HG03159 (cell line): Measurements from ENCODE around the gene PLPPR5.
A peak's percentile ranks its signal among the peaks of the same experiment; 100 is the strongest.
"Not testable (repeated sequence)": the region's sequence is repeated elsewhere in the genome, so short reads cannot be mapped to it uniquely, and the experiment has no call there.

Experiments
- ATAC-seq: cut with Tn5 transposase; IDR thresholded peaks from one replicate; pipeline ENCODE4 v1.9.1; 2021; ENCODE audit warnings: mild to moderate bottlenecking, moderate library complexity; ENCODE audit not compliant: unreplicated experiment

PLPPR5 gene, protein sequence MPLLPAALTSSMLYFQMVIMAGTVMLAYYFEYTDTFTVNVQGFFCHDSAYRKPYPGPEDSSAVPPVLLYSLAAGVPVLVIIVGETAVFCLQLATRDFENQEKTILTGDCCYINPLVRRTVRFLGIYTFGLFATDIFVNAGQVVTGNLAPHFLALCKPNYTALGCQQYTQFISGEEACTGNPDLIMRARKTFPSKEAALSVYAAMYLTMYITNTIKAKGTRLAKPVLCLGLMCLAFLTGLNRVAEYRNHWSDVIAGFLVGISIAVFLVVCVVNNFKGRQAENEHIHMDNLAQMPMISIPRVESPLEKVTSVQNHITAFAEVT

DNA sequence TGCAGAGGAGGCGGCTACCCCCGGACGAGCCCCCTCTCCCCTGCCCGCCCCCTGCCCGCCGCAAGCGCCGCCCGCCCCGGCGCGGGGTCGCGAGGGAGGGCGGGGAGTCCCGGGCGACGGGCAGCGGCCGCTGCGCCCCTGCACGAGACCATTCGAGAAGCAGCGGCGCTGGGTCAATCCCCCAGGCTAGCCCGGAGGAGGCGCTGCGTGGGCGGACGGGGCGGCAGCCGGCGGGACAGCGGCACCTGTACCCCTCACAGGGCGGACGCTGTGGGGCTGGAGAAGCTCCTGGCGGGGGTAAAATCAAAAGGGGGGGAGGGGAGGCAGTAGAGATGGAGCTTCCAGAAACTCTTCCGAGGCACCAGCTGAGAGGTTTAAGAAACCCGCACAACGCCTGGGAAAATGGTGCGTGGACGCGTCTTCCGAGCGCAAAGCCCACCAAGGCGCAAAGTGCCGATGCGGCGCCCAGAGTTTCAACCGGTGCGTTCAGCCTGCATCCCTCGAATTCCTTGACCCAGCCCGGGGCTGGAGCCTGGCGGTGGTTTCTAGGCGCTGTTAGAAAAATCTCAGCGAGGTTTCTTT lies at the start of gene PLPPR5:
PLPPR5 (minus strand) TSS at position 1 of the 582 bp plus-strand sequence. CDS start 190 bp downstream, outside the sequence.
- ATAC-seq = no peak

DNA sequence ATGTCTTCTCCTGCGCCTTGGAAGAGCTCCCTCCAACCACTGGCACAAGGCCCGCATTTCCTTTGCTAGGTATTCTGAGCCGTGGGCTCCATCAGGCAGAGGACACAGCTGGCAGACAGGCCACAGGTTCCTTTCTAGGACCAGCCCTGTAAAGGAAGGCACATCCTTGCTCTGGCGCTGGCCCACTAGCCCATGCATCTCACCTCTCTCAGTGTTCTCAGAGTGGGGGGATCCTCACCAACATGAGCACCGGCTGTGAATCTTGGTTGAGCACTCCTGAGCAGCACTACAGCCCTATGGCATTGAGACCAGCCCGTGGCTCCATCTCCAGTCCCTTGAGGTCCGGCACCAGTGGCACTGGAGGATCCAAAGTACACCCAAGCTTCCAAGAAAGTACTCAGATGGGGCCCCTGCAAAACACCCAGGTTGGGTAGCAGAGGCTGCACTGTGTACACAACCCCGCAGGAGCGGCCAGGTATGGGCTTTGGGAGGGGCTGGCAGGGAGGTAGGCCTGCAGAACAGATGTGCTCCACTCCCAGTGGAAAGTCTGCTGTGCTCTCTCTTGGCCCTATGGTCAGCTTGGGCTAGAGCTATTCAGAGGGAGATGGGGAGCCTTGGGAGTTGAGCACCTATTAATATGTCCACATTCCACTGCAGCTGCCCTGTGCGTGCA lies 47.1 kb upstream of the PLPPR5 start:
- no peak for ATAC-seq

DNA sequence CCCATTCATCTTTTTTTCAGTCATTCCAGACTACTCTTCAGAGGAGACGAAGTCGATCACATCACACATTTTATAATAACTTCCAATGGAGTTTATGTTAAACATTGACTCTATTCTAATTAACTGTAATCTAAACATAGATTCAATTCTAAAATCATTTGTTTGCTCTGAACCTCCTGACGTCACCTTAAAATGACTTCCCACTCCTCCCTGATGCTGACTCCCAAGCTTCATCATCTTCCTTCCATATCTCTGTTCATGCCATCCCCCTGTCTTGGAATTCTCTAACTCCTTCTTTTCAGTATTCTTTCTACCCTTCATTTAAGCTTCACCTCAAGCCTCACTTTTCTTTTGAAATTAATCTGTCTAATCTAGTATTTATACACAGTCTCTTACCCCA lies 45.1 kb upstream of the PLPPR5 start:
- ATAC-seq = no peak

DNA sequence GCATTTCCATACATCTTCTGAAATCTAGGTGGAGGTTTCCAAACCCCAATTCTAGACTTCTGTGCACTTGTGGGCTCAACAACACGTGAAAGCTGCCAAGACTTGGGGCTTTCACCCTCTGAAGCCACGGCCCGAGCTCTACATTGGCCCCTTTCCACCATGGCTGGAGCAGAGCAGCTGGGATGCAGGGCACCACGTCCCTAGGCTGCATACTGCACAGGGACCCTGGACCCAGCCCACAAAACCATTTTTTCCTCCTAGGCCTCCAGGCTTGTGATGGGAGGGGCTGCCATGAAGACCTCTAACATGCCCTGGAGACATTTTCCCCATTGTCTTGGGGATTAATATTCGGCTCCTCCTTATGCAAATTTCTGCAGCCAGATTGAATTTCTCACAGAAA lies 32.1 kb upstream of the PLPPR5 start:
- not testable (repeated sequence) for ATAC-seq

DNA sequence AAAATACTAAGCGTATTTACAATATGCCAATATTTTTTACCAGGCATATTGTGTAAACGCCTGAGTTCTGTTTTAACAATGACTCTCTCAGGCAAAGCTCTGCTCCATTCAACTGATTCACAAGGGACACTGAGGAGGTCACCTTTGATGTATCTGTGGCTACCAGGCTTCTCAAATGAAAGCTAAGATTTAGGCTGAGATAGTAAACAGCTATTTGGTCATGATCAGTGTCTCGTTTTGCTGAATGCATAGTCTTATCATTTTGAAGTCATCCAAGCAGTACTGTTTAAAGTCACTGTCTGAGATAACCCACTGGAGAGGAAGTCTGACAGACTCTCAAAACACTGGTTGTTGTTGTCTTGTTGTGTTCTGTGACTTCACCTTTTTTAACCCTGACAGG lies 13.7 kb upstream of the PLPPR5 start:
- no peak for ATAC-seq

DNA sequence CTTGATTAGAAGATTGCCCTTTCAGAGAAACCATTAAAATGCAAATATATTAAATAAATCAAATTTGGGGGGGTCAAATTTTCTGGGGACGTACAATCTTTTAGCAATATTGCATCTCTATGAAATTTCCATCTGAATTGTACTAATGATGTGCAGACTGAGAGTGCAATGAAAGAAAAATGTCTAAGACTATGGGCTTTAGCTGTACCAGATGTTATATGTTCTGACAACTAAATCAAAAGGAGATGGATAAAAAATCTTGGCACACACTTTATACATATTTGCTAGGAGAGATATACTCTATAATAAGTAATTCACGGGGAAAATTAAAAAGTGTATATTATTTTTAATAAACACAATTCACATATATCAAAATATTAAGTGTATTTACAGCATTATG lies 13.0 kb upstream of the PLPPR5 start:
- ATAC-seq = no peak

DNA sequence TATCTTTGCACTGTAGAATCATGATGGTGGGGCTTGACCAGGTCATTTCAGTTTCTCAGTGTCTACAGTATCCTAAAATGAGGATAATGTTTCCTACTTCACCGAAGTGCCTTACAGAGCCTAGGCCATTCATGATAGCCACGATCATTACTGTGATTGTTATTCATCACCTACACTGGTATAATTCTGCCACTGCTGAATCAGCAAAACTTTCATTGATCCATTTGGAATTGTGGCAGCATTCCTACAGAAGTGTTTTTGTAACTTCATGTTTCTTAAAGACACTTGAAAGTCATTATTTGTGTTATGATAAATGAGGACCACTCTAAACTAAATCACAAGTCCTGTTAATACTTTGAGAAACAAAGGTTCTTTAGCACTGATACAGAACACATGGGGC lies 6.0 kb upstream of the PLPPR5 start:
- no peak for ATAC-seq

DNA sequence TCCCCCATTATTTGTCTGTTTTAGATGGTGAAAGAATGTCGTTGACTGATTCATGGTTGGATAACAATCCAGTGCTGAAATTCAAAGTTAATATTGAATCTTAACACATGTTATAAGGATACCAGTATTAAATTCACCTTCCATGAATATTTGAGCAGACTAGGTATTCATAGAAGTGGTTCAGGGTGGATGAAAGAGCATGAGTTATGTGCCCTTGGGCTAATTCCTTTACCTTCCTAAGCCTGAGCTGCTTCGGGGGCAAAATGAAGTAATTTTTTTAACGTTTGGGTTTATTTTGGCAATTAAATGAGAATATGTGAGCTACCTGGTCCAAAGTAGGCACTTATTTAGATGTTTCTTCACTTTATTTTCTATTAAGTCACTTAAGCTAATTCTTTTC lies 2.7 kb upstream of the PLPPR5 start:
- no peak for ATAC-seq

DNA sequence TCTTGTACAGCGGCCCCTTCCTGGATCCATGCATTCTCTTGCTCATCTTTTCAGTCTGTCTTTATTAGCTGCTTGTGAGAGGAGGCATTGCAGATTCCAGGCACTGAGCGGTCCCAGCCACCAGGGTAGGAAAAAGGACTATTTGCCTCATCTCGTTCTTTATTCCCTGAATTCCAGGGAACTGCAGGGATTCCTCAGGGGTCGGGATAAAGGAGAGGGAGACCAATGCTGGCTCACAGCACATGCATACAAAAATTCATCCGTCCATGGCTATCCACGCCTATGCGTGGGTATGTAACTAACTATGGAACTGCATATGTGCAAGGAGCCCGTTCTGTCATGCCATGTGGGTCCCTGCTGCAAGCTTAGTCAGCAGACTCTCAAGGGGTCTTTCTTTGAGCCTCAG lies 879 bp upstream of the PLPPR5 start:
- no peak for ATAC-seq

DNA sequence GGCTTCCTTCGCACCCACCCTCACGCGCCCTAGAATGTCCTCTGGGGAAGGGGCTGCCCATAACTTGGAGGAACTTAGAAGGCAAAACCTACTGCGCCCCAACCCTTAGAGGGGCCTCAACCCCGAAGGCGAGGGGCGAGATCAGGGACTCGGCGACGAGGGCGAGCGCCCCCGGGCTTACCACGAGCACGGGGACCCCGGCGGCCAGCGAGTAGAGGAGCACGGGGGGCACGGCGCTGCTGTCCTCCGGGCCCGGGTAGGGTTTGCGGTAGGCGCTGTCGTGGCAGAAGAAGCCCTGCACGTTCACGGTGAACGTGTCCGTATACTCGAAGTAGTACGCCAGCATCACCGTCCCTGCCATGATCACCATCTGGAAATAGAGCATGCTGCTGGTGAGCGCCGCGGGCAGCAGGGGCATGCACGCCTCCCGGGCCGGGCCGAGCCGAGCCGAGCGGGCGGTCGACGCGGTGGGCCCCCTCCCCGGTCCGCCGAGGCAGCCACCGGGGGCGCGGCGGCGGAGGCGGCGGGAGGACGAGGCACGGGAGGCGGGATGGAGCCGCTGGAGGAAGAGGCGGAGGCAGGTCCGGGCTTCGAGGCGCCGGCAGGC lies 304 bp downstream of the PLPPR5 start:
- no peak for ATAC-seq

DNA sequence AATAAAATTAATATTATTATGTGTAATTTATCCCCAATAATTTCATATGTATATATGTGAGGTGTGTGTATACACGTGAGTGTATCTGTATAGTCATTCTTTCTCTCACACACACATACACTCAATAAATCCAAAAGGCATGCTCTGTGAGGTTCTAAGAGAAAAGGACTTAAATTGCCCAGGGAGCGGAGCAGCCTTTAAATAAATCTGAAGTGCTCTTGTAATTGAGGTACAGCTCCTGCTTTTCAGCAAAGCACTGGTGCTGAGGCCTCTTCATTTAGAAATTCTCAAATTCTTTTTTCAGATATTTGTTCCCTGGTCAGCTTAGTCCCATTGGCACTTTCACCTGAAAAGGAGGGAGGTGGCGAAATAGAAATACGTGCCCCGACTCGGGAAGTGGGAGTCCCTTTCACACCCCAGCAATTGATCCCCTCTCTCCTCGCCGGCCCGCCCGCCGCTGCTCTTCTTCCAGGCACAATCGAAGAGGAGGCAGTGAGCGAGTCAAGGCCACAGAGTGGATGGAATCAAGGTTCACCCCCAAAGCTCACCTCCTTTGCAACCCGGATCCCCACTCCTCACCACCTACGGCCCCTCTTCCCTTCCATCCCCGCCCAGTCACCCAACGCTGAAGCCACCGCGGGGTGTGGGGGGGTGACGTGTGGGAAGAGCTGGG lies 944 bp downstream of the PLPPR5 start:
- ATAC-seq = no peak

DNA sequence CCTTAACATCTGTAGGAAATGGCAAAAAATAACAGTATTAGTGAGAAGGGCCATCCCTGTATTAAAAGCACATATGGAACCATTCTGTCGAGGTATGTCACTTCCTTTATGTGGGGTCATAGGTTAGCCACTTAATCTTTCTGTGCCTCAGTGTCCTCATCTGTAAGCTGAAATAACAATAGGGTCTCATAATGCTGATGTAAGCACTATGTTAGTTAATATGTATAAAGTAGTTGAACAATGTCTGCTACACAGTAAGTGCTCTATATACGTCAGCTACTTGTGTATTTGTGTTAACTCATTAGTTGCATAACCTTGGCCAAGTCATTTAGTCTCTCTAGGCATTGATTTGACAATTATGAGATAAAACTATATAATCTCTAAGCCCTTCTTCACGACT lies 11.8 kb downstream of the PLPPR5 start:
- no peak for ATAC-seq

DNA sequence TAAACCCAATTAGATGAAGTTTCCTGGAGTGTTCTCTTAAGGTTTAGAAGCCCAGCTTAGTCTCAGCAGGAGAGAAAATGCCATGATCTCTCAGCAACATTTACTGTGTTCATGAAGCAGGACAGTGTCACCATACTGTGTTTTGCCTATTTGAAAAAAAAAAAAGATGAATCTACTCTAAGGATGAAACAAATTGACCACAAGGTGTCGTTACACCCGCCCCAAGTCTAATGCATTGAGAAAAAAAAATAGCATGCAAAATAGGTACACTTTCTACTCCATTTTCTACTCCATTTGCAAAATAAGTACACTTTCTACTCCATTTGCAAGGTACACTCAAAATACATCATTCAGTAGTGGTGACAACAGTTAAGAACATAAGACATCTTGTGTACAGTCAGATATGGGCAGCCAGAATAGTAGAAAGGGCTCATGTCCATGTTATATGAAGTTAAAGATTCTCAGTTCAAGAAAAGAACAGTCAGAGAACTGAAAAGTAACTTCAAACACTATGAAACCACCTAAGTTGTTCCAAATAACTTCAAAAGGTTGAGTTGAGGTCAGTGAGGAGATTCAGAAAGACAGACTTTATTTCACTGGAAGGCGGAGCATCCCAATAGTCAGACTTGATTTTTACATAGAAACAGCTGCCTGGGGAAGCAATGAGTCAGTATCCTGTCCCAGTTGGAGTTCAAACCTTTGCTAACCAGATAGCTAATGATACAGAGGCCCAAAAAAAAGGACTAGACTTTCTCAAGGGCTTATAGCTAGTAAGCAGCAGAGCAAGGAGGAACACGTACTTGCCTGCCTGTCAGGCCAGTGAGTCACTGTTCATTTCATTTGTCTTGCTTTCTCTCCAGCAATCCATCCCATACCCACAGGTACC lies 13.3 kb downstream of the PLPPR5 start:
- ATAC-seq = peak; percentile 62

DNA sequence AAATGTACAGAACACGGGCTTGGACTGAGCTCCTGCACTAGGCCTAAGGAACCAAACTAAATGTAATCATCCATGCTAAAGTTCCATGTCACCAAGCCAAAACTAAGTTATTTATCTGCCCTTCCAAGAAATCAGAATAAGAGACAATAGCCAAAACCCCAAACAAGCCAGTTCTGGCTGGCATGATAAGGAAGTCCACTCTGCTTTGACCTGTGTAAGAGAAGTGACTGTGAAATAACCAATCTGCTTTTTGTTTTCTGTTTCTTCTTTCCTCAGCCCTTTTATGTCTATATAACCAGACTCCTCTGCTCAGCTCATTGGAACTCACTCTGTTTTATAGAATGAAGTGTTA lies 15.1 kb downstream of the PLPPR5 start:
- ATAC-seq = no peak

DNA sequence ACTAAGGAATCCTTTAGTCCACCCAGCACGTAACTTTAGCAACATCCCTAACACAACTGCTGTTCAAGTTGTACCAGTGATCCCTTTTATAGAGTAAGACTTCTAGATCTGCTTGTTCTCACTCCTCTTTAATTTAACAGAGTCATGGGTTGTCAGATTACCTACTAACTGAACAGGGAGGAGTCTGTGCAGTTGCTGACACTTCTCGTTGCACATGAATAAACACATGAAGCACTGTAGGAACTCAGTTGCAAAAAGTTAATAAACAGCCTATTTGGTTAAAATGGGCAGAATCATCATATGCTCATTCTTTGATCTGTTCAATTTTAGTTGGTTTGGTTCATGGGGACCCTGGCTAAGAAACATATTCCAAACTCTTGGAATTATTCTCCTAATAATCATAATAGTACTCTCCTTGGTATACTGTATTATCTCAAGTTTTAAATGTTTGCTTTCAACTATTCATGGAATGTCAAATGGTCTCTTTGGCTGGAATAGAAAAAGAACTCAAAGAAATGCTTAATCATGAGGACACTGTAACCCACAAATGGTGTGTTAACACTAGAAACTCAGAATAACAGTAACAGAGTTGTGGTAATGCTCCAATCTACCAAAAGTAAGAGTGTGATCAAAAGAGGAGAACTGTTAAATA lies 15.6 kb downstream of the PLPPR5 start:
- no peak for ATAC-seq

DNA sequence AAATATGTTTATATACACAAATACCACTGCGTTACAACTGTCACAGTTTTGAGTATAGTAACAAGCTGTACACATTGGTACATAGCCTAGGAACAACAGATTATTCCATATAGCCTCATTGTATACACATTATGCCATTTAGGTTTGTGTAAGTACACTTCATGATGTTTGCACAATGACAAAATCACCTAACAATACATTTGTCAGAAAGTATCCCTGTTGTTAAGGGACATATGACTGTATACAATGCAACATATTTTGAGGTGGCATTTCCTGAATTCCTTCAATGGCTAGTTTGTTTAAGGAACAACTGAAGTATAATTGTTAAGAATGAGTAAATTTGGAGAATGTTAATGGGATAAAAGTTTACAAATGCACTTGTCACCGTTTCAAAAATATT lies 19.0 kb downstream of the PLPPR5 start:
- no peak for ATAC-seq

DNA sequence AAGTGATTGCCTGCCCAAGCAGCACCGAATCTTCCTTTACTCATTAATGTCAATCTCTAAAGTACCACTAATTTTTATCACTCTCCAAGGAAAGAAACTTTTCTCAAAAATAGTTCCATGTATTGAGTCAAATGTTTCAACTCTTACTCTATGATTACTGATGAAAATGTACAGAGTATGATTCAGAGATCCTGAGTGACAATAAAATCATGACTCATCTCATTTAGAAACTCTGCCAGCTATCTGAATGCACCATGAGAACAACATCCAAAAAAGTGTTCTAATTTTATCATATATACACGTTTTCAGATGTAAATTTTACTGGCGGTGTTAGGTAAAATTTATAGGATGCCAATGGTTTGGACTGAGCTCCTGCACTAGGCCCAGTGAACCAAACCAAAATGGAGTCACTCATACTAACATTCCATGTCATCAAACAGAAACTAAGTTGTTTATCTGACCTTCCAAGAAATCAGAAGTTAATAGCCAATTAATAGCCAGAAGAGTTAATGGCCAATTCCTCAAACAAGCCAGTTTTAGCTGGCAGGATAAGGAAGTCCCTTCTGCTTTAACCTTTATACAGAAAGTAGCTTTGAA lies 22.6 kb downstream of the PLPPR5 start:
- ATAC-seq = no peak

DNA sequence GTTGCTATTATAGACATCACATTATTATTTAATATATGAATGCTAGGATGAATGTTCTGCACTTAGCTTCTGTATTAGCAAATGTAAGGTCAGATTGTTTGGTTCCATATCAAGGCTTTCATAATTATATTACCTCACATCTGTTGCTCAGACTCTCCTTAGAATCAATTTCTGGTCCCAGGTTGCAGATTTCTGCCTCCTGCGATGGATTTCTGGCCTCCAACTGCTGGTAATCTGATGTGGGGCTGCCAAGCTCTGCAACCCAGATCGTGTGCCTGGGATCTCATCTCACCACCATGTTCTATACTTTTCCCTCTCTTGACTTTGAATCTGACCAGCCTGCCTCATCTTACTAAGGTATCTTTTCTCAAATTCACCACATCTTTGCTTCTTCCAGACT lies 25.2 kb downstream of the PLPPR5 start:
- ATAC-seq = no peak

DNA sequence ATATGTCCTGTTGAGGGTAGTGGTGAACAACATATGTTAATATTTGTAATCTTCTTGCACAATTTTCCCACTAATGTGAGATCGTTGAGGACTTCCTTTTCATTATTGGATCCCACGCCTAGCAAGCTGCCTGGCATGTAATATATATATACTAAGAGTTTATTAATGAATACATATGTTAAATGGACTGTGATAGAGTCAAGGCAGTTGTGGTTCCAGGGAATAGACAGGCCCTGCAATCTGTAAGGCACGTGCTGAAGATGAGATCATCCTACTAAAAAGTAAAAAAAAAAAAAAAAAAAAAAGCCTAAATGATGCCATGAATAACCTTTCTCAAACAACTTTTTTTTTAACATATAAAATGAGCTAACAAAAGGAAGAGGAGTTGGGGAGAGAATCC lies 28.9 kb downstream of the PLPPR5 start:
- no peak for ATAC-seq

DNA sequence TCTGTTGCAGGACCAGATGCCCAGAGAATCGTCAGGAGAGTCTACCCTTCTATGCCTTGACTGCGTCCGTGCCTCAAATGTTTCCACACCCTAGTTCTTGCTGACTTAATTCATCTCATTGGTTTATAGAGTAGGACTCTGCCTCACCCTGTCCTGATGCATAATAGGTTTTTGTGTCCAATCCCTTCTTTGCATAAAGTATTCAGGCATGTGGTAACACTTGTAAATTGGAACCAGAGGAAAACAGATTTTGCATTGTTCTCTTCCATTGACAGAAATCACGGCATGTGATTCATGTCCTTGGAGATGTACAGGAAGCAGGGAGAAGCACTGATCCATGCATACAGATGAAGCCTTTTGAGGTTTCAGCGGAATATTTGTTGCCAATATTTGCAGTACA lies 29.5 kb downstream of the PLPPR5 start:
- ATAC-seq = no peak
